ENCODE data around the gene PAIP2B. TPM values are rescaled to one million over a fixed set of nuclear protein-coding genes. Genes with fewer than 3 reads are reported as not detected.

Gene PAIP2B
- total RNA-seq, 1 donor from 2014 or later, result 2.9 TPM

DNA sequence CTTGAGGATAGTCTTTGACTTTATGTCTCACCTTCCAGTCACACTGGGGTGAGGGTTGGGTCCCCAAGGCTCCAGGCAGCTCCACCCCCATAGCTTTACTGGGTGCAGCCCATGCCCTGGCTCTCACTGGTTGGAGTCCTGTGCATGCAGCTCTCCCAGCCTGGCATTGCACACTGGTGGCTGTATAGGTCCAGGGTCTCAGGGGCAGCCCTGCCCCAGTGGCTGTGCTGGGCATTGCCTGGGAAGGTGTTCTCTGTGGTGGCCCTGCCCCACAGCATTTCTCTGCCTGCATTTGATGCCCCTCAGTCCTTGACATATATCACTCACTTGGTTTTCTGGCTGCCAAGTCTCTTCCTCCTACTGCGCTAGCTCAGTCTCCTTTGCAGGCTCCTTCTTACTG is 75.3 kb downstream of the PAIP2B start:
- Histone ChIP-seq H3K4me3 (ENCODE audit: low read depth, low read length) (no peak overlapping the region), H3K36me3 (ENCODE audit: control insufficient read depth, insufficient read depth, low read length) (no peaks in the 10 kb centered on the region), H3K27me3 (ENCODE audit: control insufficient read depth, insufficient read depth, low read length) (peaks cover 12% of the 10 kb centered on the region)
- no peak for DNase-seq (ENCODE audit: low read depth)
- no peak for TF ChIP-seq CTCF (IDR thresholded peaks at IDR 0.05; ENCODE audit: insufficient read depth, low read length, poor library complexity, severe bottlenecking)

DNA sequence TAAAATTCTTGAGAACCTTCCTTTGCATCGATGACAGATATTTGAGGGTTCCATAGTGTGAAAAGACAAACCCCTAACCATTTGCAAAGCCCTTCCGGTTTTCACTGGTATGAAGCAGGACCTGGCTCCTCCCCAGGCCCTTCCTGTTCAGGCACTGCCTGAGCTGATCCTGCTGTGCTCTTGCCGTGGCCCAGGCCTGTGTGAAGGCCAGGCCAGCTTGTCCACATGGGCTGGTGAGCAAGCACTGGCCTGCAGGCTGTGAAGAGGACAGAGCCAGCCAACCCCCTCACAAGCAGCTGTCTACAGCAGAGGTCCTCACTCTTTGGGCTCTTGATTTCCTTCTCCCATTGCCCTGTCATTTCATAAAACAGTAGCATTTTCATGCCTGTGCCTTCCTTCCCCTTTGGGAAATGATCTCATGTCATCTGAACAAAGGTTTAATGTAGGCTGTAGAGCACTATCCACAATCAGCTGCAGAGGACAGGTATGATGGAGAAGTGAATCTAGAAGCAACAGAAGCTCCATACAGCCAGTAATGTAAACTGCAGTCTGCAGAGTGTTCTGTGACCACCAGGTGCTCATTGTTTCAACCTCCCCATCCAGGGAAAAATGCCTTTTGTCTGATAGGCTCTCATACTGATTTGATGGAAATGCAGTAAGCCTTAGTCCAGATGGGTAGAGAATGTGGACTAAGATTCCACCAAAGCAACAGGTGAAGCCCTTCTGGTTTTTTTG is 76.7 kb downstream of the PAIP2B start:
- Histone ChIP-seq H3K4me3 (ENCODE audit: low read depth, low read length) (no peak overlapping the region), H3K36me3 (ENCODE audit: control insufficient read depth, insufficient read depth, low read length) (peaks cover 2% of the 10 kb centered on the region), H3K27me3 (ENCODE audit: control insufficient read depth, insufficient read depth, low read length) (peaks cover 3% of the 10 kb centered on the region)
- no peak for DNase-seq (ENCODE audit: low read depth)
- no peak for TF ChIP-seq CTCF (IDR thresholded peaks at IDR 0.05; ENCODE audit: insufficient read depth, low read length, poor library complexity, severe bottlenecking)

DNA sequence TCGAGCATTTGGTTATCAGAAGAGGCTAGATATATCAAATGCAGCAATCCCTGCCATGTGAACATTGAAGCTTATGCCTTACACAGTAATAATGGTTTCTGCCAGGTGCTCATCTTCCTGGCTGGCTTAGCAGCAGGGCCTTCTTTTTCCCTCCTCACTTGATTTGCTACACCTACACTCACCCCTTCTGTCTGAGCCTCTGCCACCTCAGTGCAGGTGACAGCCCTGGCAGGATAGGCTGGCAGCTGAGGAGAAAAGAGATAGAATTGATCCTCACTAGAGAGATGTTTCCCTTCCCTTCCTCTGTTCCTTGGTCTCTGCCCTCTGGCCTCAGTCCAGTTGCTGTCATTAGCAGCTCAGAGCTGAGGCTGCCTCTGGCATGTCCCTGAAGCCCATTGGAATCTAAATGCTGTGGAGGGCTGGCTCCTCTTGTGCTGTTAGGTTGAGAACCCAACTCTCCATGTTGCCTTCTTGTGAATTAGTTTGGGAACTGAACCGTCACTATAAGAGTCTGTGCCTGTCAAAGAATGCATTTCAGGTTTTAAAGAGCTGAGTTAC is 78.3 kb downstream of the PAIP2B start:
- no peak for TF ChIP-seq CTCF (IDR thresholded peaks at IDR 0.05; ENCODE audit: insufficient read depth, low read length, poor library complexity, severe bottlenecking)
- Histone ChIP-seq H3K27me3 (ENCODE audit: control insufficient read depth, insufficient read depth, low read length) (no peaks in the 10 kb centered on the region), H3K4me3 (ENCODE audit: low read depth, low read length) (no peak overlapping the region), H3K36me3 (ENCODE audit: control insufficient read depth, insufficient read depth, low read length) (peaks cover 2% of the 10 kb centered on the region)
- no peak for DNase-seq (ENCODE audit: low read depth)

GRCh38 chr2:71143782-71144181 is 83.1 kb downstream of the PAIP2B start:
- peaks cover 2% of the 10 kb centered on the region for H3K36me3 ChIP-seq (ENCODE audit: control insufficient read depth, insufficient read depth, low read length)
- TF ChIP-seq CTCF (IDR thresholded peaks at IDR 0.05; ENCODE audit: insufficient read depth, low read length, poor library complexity, severe bottlenecking), result no peak
- no peak overlapping the region for H3K4me3 ChIP-seq (ENCODE audit: low read depth, low read length)
- no peaks in the 10 kb centered on the region for H3K27me3 ChIP-seq (ENCODE audit: control insufficient read depth, insufficient read depth, low read length)
- DNase-seq (ENCODE audit: low read depth), result no peak

DNA sequence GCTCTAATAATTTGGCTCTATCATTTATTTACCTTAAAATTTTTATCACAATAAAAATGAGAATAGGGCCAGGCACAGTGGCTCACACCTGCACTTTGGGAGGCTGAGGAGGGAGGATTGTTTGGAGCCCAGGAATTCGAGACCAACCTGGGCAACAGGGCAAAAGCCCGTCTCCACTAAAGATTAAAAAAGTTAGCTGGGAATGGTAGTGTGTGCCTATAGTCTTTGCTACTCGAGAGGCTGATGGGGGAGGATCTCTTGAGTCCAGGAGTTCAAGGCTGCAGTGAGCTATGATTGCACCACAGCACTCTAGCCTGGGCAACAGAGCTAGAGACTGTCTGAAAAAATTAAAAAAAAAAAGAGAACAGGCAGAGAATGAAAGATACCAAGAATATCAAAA is 90.7 kb downstream of the PAIP2B start:
- Histone ChIP-seq H3K36me3 (ENCODE audit: control insufficient read depth, insufficient read depth, low read length) (no peaks in the 10 kb centered on the region), H3K4me3 (ENCODE audit: low read depth, low read length) (no peak overlapping the region), H3K27me3 (ENCODE audit: control insufficient read depth, insufficient read depth, low read length) (no peaks in the 10 kb centered on the region)
- TF ChIP-seq CTCF (IDR thresholded peaks at IDR 0.05; ENCODE audit: insufficient read depth, low read length, poor library complexity, severe bottlenecking), result no peak
- no peak for DNase-seq (ENCODE audit: low read depth)

- DNase-seq (ENCODE audit: low read depth), result no peak
- no peaks in the 10 kb centered on the region for H3K36me3 ChIP-seq (ENCODE audit: control insufficient read depth, insufficient read depth, low read length)
- H3K4me3 ChIP-seq (ENCODE audit: low read depth, low read length), result no peak overlapping the region
- H3K27me3 ChIP-seq (ENCODE audit: control insufficient read depth, insufficient read depth, low read length), result no peaks in the 10 kb centered on the region
- TF ChIP-seq CTCF (IDR thresholded peaks at IDR 0.05; ENCODE audit: insufficient read depth, low read length, poor library complexity, severe bottlenecking), result no peak
Measured at GRCh38 chr2:71133603-71134002, 93.3 kb downstream of the PAIP2B start.
